SK-N-SH (cell line): Measurements from ENCODE around the gene GPC5. TPM values are rescaled to one million over a fixed set of nuclear protein-coding genes. Genes with fewer than 3 reads are reported as not detected.

ENCODE experiments used
- CTCF ChIA-PET: fragments of 300-600, 350-600 bp; formaldehyde crosslinking; extraction: SDS; loops from one replicate; lab custom pipeline; 2021; lab: Yijun Ruan, JAX
- POLR2A ChIA-PET: fragments of 350-600 bp; sonication (Branson Sonifier 250); formaldehyde crosslinking; extraction: SDS; loops from one replicate; lab custom pipeline; 2020; ENCODE audit warnings: antibody characterized with exemption, inconsistent platforms; lab: Yijun Ruan, JAX
- DNase-seq: peaks from one replicate; pipeline ENCODE4 v3.0.0; 2012
- H2AFZ ChIP-seq: fragments of 200-600 bp; sonication (generic); 2 replicates; pipeline ENCODE4 v1.8.1; 2016; ENCODE audit warnings: antibody characterized with exemption, mild to moderate bottlenecking, low read depth
- H3F3A ChIP-seq: fragments of 200-600 bp; sonication (generic); replicated peaks from 2 replicates; pipeline ENCODE3; 2016; ENCODE audit warnings: antibody characterized with exemption, mild to moderate bottlenecking; ENCODE audit not compliant: insufficient read depth
- H3K27ac ChIP-seq, 2 experiments: fragments of 200-500 bp in 1 of 2; fragments of 200-600 bp in 1 of 2; sonication (Bioruptor generic) in 1 of 2; sonication (generic), shearing (Covaris generic) in 1 of 2; 2 replicates each; pipeline versions ENCODE4 v1.5.1 to v1.6.1; 2014 to 2016; ENCODE audit warnings: low read depth in 2 of 2, inconsistent platforms in 1 of 2, low read length in 1 of 2, mild to moderate bottlenecking in 1 of 2, mixed read lengths in 1 of 2
- H3K27me3 ChIP-seq: fragments of 200-600 bp; sonication (generic), shearing (Covaris generic); 2 replicates; pipeline ENCODE4 v1.6.1; 2016; ENCODE audit warnings: mixed run types; ENCODE audit not compliant: insufficient read depth
- H3K36me3 ChIP-seq, 2 experiments: fragments of 200-500 bp in 1 of 2; fragments of 200-600 bp in 1 of 2; sonication (Bioruptor generic) in 1 of 2; sonication (generic) in 1 of 2; replicated peaks in 1 of 2; 2 replicates each; pipeline versions ENCODE3 to v1.5.1; 2014 to 2016; ENCODE audit warnings: low read length in 1 of 2, mild to moderate bottlenecking in 1 of 2; ENCODE audit not compliant: insufficient read depth in 2 of 2, control insufficient read depth in 1 of 2
- H3K4me1 ChIP-seq, 2 experiments: fragments of 200-500 bp in 1 of 2; fragments of 200-600 bp in 1 of 2; sonication (Bioruptor generic) in 1 of 2; sonication (generic), shearing (Covaris generic) in 1 of 2; 2 replicates each; pipeline versions ENCODE4 v1.5.1 to v1.6.1; 2014 to 2016; ENCODE audit warnings: low read depth in 1 of 2, low read length in 1 of 2, mixed run types in 1 of 2; ENCODE audit not compliant: insufficient read depth in 2 of 2, control insufficient read depth in 1 of 2
- H3K4me2 ChIP-seq: fragments of 200-600 bp; sonication (generic), shearing (Covaris generic); 2 replicates; pipeline ENCODE4 v1.6.1; 2017; ENCODE audit warnings: mixed run types
- H3K4me3 ChIP-seq, 2 experiments: fragments of 200-500 bp in 1 of 2; fragments of 200-600 bp in 1 of 2; sonication (Bioruptor generic) in 1 of 2; sonication (generic), shearing (Covaris generic) in 1 of 2; 2 replicates each; pipeline versions ENCODE4 v1.5.1 to v1.8.1; 2014 to 2016; ENCODE audit warnings: low read depth in 2 of 2, inconsistent platforms in 1 of 2, low read length in 1 of 2, mild to moderate bottlenecking in 1 of 2, mixed read lengths in 1 of 2, moderate library complexity in 1 of 2
- H3K79me2 ChIP-seq: fragments of 200-600 bp; sonication (generic); 2 replicates; pipeline ENCODE4 v1.8.1; 2017; ENCODE audit warnings: mild to moderate bottlenecking; ENCODE audit not compliant: insufficient read depth
- H3K9ac ChIP-seq: fragments of 200-600 bp; sonication (generic); 2 replicates; pipeline ENCODE4 v1.6.1; 2017; ENCODE audit warnings: mixed run types
- H3K9me2 ChIP-seq: fragments of 200-600 bp; sonication (generic); 2 replicates; pipeline ENCODE4 v1.6.1; 2017; ENCODE audit warnings: mixed run types
- H3K9me3 ChIP-seq: fragments of 200-600 bp; sonication (generic); 2 replicates; pipeline ENCODE4 v1.6.1; 2017; ENCODE audit warnings: mixed run types, mild to moderate bottlenecking, moderate library complexity
- H4K20me1 ChIP-seq: fragments of 200-600 bp; sonication (generic); 2 replicates; pipeline ENCODE4 v1.6.1; 2017; ENCODE audit warnings: mild to moderate bottlenecking, mixed run types; ENCODE audit not compliant: insufficient read depth
- ELF1 ChIP-seq: IDR thresholded peaks from 2 replicates; pipeline ENCODE4 v1.4.0; 2012
- FOXM1 ChIP-seq: IDR thresholded peaks from 2 replicates; pipeline ENCODE4 v1.4.0; 2012; ENCODE audit warnings: low read depth, mild to moderate bottlenecking
- GABPA ChIP-seq: IDR thresholded peaks from 2 replicates; pipeline ENCODE4 v1.4.0; 2012; ENCODE audit warnings: low read depth, mild to moderate bottlenecking
- IRF3 ChIP-seq: fragments of 150-350 bp; IDR thresholded peaks from 2 replicates; pipeline ENCODE4 v1.6.1; 2016; ENCODE audit warnings: mild to moderate bottlenecking, low read depth, low read length
- JUND ChIP-seq: IDR thresholded peaks from 2 replicates; pipeline ENCODE4 v1.4.0; 2012
- MEF2A ChIP-seq: IDR thresholded peaks from 2 replicates; pipeline ENCODE4 v1.4.0; 2012; ENCODE audit warnings: low read depth, borderline replicate concordance
- MXI1 ChIP-seq: IDR thresholded peaks from 2 replicates; pipeline ENCODE4 v1.6.1; 2012; ENCODE audit warnings: mild to moderate bottlenecking, low read depth, low read length, improper control_type of control experiment
- NFIC ChIP-seq: IDR thresholded peaks from 2 replicates; pipeline ENCODE4 v1.4.0; 2012; ENCODE audit warnings: borderline replicate concordance
- POLR2AphosphoS5 ChIP-seq: IDR thresholded peaks from 2 replicates; pipeline ENCODE4 v1.6.1; 2012; ENCODE audit warnings: low read depth, low read length
- RAD21 ChIP-seq: IDR thresholded peaks from 2 replicates; pipeline ENCODE4 v1.6.1; 2012; ENCODE audit warnings: mild to moderate bottlenecking, low read length
- RFX5 ChIP-seq: IDR thresholded peaks from 2 replicates; pipeline ENCODE4 v1.6.1; 2012; ENCODE audit warnings: mild to moderate bottlenecking, improper control_type of control experiment, low read length
- SIN3A ChIP-seq: IDR thresholded peaks from 2 replicates; pipeline ENCODE4 v1.6.1; 2012; ENCODE audit warnings: low read depth, mild to moderate bottlenecking, low read length, moderate library complexity, borderline replicate concordance
- SMC3 ChIP-seq: IDR thresholded peaks from 2 replicates; pipeline ENCODE4 v1.6.1; 2012; ENCODE audit warnings: low read depth, low read length, improper control_type of control experiment
- TAF1 ChIP-seq: IDR thresholded peaks from 2 replicates; pipeline ENCODE4 v1.6.1; 2012; ENCODE audit warnings: low read depth, mild to moderate bottlenecking, low read length, moderate library complexity, borderline replicate concordance
- USF2 ChIP-seq: fragments of 150-350 bp; IDR thresholded peaks from 2 replicates; pipeline ENCODE4 v1.6.1; 2017; ENCODE audit warnings: antibody characterized with exemption, low read length, low read depth, borderline replicate concordance
- YY1 ChIP-seq: IDR thresholded peaks from 2 replicates; pipeline ENCODE4 v1.4.0; 2012; ENCODE audit warnings: low read depth, mild to moderate bottlenecking
- ZBTB33 ChIP-seq: IDR thresholded peaks from 2 replicates; pipeline ENCODE4 v1.4.0; 2012; ENCODE audit warnings: low read depth, borderline replicate concordance
- WGBS: methylation state at CpG from one replicate; pipeline ENCODE4 v1.1.6; 2017; ENCODE audit warnings: low lambda C conversion rate; 5-methylcytosine and 5-hydroxymethylcytosine counted together
- polyA plus RNA-seq, 3 experiments: library from polyadenylated mRNA; depleted of rRNA; stranded (reverse); fragments of >200 nt; gene quantifications; 2 replicates each; pipeline ENCODE4 v1.2.3, GENCODE V29; 2012

GPC5 gene
- polyA plus RNA-seq, 1 of the 3 experiments (the other 2 are of a cell fraction): 0.03 TPM

GRCh38 chr13:91572944-91573598 lies 174.7 kb downstream of the GPC5 start:
- CTCF ChIA-PET: interaction anchor here (1.4 to 1.8 kb wide), 2 partner anchors 21 to 192 kb away, joined by 3 to 5 read pairs; no protein-coding TSS in a partner anchor
- no peak overlapping the region for H3K4me3 ChIP-seq
- TF ChIP-seq MXI1: no peak
- no peak for TF ChIP-seq NFIC
- no peak for TF ChIP-seq POLR2AphosphoS5
- TF ChIP-seq IRF3: no peak
- TF ChIP-seq ELF1: no peak
- no peak for TF ChIP-seq ZBTB33
- no peak for TF ChIP-seq YY1
- TF ChIP-seq MEF2A: no peak
- no peak for TF ChIP-seq SIN3A
- no peak for TF ChIP-seq RAD21
- no peak for TF ChIP-seq SMC3
- no peaks in the 10 kb centered on the region for H3K9me3 ChIP-seq
- H3K9ac ChIP-seq: no peak overlapping the region
- 66% methylated on average over 9 of the region's 9 CpGs for WGBS
- no peaks in the 10 kb centered on the region for H4K20me1 ChIP-seq
- H3K27ac ChIP-seq: no peak overlapping the region; a peak in 1 of 4 replicates
- no peaks in the 10 kb centered on the region for H3K36me3 ChIP-seq
- no peaks in the 10 kb centered on the region for H3K79me2 ChIP-seq
- H3K9me2 ChIP-seq: no peaks in the 10 kb centered on the region
- no peak overlapping the region for H2AFZ ChIP-seq
- H3K4me1 ChIP-seq: no peaks in the 10 kb centered on the region
- DNase-seq: no peak
- POLR2A ChIA-PET: no interaction called here
- no peaks in the 10 kb centered on the region for H3F3A ChIP-seq
- no peak overlapping the region for H3K4me2 ChIP-seq
- H3K27me3 ChIP-seq: no peaks in the 10 kb centered on the region

GRCh38 chr13:91574766-91575165 lies 176.3 kb downstream of the GPC5 start:
- POLR2A ChIA-PET: no interaction called here
- no peak overlapping the region for H3K4me3 ChIP-seq
- H4K20me1 ChIP-seq: no peaks in the 10 kb centered on the region
- H2AFZ ChIP-seq: no peak overlapping the region
- no peak overlapping the region for H3K9ac ChIP-seq
- H3K36me3 ChIP-seq: no peaks in the 10 kb centered on the region
- 48% methylated on average over 1 of the region's 1 CpG for WGBS
- no peak overlapping the region for H3K27ac ChIP-seq
- H3K79me2 ChIP-seq: no peaks in the 10 kb centered on the region
- H3K9me3 ChIP-seq: no peaks in the 10 kb centered on the region
- CTCF ChIA-PET: no interaction called here
- TF ChIP-seq GABPA (no peak), JUND (no peak), RFX5 (no peak), SIN3A (no peak), TAF1 (no peak), USF2 (no peak), FOXM1 (no peak)
- H3K4me2 ChIP-seq: no peak overlapping the region
- H3K9me2 ChIP-seq: no peaks in the 10 kb centered on the region
- DNase-seq: no peak
- no peaks in the 10 kb centered on the region for H3F3A ChIP-seq
- H3K4me1 ChIP-seq: no peaks in the 10 kb centered on the region
- no peaks in the 10 kb centered on the region for H3K27me3 ChIP-seq
